Measurements from ENCODE around the gene LMLN. TPM values are rescaled to one million over a fixed set of nuclear protein-coding genes. Genes with fewer than 3 reads are reported as not detected.

Gene LMLN
- total and polyA plus RNA-seq, 2 of the 13 experiments (the other 11 are each of a cell fraction or from before 2014, with no cell fraction given) = 1.2 to 1.8 TPM

DNA sequence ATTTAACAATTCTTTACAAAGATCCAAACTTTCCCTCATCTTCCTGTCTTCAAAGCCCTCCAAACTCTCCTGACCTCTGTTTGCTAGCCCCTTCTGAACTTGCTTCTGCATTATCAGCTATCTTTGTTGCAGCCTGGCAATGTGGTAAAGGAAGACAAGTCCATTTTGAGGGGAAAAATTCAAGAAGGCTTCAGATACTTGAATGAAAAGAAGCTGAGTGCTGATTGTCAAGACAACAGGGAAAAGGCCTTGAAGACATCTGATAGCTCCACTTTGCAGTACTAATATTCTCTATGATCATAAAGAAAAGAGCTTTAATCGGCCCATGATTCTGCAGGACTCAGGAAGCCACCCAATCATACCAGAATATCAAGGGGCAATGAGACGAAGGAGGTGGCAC is 91.8 kb downstream of the LMLN start:
- H4K20me1 ChIP-seq (ENCODE audit: insufficient read depth, low read length) = no peaks in the 10 kb centered on the region
- peaks cover 9% of the 10 kb centered on the region for H3K9me3 ChIP-seq (ENCODE audit: low read length)
- DNase-seq (ENCODE audit: low spot score) (no peak), FAIRE-seq (no peak), ATAC-seq (no peak)
- POLR2A ChIA-PET = no interaction called here
- in situ Hi-C loops (cut with HindIII; ENCODE audit: extremely low pct_ligation_motif_present, low pct_unique_long_range_greater_than_20kb) (no loop called here), intact Hi-C loops (cut with micrococcal nuclease; ENCODE audit: unreplicated experiment) (no loop called here)
- no peak overlapping the region for H3K4me3 ChIP-seq (replicated peaks in 1 of 3; ENCODE audit: insufficient read depth in 1 of 3, low read depth in 2 of 3, low read length in 3 of 3)
- H2AFZ ChIP-seq (ENCODE audit: low read length) = no peak overlapping the region
- no TSS peak for BruUV-seq (replicated peaks)
- no peaks in the 10 kb centered on the region for H3K4me1 ChIP-seq (ENCODE audit: insufficient read depth, low read length)
- CTCF ChIA-PET (ENCODE audit: low intra/inter-chr PET ratio, low total read pairs) = no interaction called here
- no peaks in the 10 kb centered on the region for H3K79me2 ChIP-seq (ENCODE audit: insufficient read depth, low read length)
- no peaks in the 10 kb centered on the region for H3K36me3 ChIP-seq (replicated peaks in 1 of 2; ENCODE audit: control insufficient read depth in 1 of 2, insufficient read depth in 2 of 2, low read length in 2 of 2)
- no peak overlapping the region for H3K4me2 ChIP-seq (ENCODE audit: low read depth, low read length)
- H3K27me3 ChIP-seq (ENCODE audit: control insufficient read depth in 1 of 2, insufficient read depth in 2 of 2, low read length in 2 of 2) = no peaks in the 10 kb centered on the region
- H3K27ac ChIP-seq (ENCODE audit: extremely low read length, insufficient read depth, low read length) = no peak overlapping the region
- 2% methylated on average over 2 of the region's 2 CpGs for WGBS (ENCODE audit: low lambda C conversion rate)
- no peak overlapping the region for H3K9ac ChIP-seq (ENCODE audit: insufficient read depth, low read depth, low read length)
- TF ChIP-seq RARA (CRISPR knock-in tag; IDR thresholded peaks at IDR 0.05) = no peak
- no peak for TF ChIP-seq ZNF878 (CRISPR knock-in tag; IDR thresholded peaks at IDR 0.05)
- TF ChIP-seq, protein P1, sequence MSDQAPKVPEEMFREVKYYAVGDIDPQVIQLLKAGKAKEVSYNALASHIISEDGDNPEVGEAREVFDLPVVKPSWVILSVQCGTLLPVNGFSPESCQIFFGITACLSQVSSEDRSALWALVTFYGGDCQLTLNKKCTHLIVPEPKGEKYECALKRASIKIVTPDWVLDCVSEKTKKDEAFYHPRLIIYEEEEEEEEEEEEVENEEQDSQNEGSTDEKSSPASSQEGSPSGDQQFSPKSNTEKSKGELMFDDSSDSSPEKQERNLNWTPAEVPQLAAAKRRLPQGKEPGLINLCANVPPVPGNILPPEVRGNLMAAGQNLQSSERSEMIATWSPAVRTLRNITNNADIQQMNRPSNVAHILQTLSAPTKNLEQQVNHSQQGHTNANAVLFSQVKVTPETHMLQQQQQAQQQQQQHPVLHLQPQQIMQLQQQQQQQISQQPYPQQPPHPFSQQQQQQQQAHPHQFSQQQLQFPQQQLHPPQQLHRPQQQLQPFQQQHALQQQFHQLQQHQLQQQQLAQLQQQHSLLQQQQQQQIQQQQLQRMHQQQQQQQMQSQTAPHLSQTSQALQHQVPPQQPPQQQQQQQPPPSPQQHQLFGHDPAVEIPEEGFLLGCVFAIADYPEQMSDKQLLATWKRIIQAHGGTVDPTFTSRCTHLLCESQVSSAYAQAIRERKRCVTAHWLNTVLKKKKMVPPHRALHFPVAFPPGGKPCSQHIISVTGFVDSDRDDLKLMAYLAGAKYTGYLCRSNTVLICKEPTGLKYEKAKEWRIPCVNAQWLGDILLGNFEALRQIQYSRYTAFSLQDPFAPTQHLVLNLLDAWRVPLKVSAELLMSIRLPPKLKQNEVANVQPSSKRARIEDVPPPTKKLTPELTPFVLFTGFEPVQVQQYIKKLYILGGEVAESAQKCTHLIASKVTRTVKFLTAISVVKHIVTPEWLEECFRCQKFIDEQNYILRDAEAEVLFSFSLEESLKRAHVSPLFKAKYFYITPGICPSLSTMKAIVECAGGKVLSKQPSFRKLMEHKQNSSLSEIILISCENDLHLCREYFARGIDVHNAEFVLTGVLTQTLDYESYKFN (CRISPR knock-in tag; conservative IDR thresholded peaks at IDR 0.05) = no peak
- no peak for TF ChIP-seq SALL1 (CRISPR knock-in tag; IDR thresholded peaks at IDR 0.05)
- no peak for TF ChIP-seq EED (CRISPR knock-in tag; IDR thresholded peaks at IDR 0.05)
- TF ChIP-seq ZNF335 (CRISPR knock-in tag; IDR thresholded peaks at IDR 0.05) = no peak
- TF ChIP-seq ZFYVE20 (CRISPR knock-in tag; IDR thresholded peaks at IDR 0.05; ENCODE audit: borderline replicate concordance, low read depth) = no peak
- TF ChIP-seq, protein P2, sequence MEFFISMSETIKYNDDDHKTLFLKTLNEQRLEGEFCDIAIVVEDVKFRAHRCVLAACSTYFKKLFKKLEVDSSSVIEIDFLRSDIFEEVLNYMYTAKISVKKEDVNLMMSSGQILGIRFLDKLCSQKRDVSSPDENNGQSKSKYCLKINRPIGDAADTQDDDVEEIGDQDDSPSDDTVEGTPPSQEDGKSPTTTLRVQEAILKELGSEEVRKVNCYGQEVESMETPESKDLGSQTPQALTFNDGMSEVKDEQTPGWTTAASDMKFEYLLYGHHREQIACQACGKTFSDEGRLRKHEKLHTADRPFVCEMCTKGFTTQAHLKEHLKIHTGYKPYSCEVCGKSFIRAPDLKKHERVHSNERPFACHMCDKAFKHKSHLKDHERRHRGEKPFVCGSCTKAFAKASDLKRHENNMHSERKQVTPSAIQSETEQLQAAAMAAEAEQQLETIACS (CRISPR knock-in tag; IDR thresholded peaks at IDR 0.05) = no peak
- TF ChIP-seq SMARCC2 (IDR thresholded peaks at IDR 0.05) = no peak
- TF ChIP-seq ZNF253 (CRISPR knock-in tag; IDR thresholded peaks at IDR 0.05; ENCODE audit: borderline replicate concordance) = no peak
- no peak for TF ChIP-seq HOXA3 (CRISPR knock-in tag; IDR thresholded peaks at IDR 0.05)
- no peak for TF ChIP-seq MBNL3 (CRISPR knock-in tag; conservative IDR thresholded peaks at IDR 0.05)
- TF ChIP-seq, protein P3, sequence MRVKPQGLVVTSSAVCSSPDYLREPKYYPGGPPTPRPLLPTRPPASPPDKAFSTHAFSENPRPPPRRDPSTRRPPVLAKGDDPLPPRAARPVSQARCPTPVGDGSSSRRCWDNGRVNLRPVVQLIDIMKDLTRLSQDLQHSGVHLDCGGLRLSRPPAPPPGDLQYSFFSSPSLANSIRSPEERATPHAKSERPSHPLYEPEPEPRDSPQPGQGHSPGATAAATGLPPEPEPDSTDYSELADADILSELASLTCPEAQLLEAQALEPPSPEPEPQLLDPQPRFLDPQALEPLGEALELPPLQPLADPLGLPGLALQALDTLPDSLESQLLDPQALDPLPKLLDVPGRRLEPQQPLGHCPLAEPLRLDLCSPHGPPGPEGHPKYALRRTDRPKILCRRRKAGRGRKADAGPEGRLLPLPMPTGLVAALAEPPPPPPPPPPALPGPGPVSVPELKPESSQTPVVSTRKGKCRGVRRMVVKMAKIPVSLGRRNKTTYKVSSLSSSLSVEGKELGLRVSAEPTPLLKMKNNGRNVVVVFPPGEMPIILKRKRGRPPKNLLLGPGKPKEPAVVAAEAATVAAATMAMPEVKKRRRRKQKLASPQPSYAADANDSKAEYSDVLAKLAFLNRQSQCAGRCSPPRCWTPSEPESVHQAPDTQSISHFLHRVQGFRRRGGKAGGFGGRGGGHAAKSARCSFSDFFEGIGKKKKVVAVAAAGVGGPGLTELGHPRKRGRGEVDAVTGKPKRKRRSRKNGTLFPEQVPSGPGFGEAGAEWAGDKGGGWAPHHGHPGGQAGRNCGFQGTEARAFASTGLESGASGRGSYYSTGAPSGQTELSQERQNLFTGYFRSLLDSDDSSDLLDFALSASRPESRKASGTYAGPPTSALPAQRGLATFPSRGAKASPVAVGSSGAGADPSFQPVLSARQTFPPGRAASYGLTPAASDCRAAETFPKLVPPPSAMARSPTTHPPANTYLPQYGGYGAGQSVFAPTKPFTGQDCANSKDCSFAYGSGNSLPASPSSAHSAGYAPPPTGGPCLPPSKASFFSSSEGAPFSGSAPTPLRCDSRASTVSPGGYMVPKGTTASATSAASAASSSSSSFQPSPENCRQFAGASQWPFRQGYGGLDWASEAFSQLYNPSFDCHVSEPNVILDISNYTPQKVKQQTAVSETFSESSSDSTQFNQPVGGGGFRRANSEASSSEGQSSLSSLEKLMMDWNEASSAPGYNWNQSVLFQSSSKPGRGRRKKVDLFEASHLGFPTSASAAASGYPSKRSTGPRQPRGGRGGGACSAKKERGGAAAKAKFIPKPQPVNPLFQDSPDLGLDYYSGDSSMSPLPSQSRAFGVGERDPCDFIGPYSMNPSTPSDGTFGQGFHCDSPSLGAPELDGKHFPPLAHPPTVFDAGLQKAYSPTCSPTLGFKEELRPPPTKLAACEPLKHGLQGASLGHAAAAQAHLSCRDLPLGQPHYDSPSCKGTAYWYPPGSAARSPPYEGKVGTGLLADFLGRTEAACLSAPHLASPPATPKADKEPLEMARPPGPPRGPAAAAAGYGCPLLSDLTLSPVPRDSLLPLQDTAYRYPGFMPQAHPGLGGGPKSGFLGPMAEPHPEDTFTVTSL (CRISPR knock-in tag; IDR thresholded peaks at IDR 0.05; ENCODE audit: borderline replicate concordance) = no peak
- no peak for TF ChIP-seq KDM6A (CRISPR knock-in tag; IDR thresholded peaks at IDR 0.05; ENCODE audit: low read depth)
- no peak for TF ChIP-seq CBX2 (IDR thresholded peaks at IDR 0.05; ENCODE audit: low read depth, low read length)
- TF ChIP-seq CBX2 (CRISPR knock-in tag; IDR thresholded peaks at IDR 0.05; ENCODE audit: low read depth) = no peak
- TF ChIP-seq ZNF547 (CRISPR knock-in tag; IDR thresholded peaks at IDR 0.05) = no peak
- TF ChIP-seq MATR3 (CRISPR knock-in tag; IDR thresholded peaks at IDR 0.05) = no peak

Data from HepG2 (cell line).